Endothelial cell of umbilical vein (primary cell): ENCODE measurements around the gene KCNK13. TPM values are rescaled to one million over a fixed set of nuclear protein-coding genes. Genes with fewer than 3 reads are reported as not detected.

Source experiments
- BruUV-seq: library from RNA; stranded (reverse); fragments of 400-500 nt; replicated peaks from 2 replicates; lab custom pipeline; 2021; lab: Mats Ljungman, UMichigan
- CTCF ChIA-PET: fragments of 300-600, 350-600 bp; sonication (Branson Sonifier 250); formaldehyde crosslinking; loops from one replicate; lab custom pipeline; 2021; ENCODE audit warnings: antibody characterized with exemption, inconsistent platforms; lab: Charles Lee
- POLR2A ChIA-PET: fragments of 300-600, 350-600 bp; sonication (Branson Sonifier 250); formaldehyde crosslinking; loops from one replicate; lab custom pipeline; 2021; ENCODE audit warnings: antibody characterized with exemption, inconsistent platforms; lab: Charles Lee
- DNase-seq: peaks from one replicate; pipeline ENCODE4 v3.0.0-alpha.2; 2011; ENCODE audit warnings: low read depth, low spot score
- FAIRE-seq: peaks from 2 replicates; lab custom pipeline; 2011; peaks lifted over from hg19 to GRCh38; lab: Jason Lieb, UNC
- H2AFZ ChIP-seq: 2 replicates; pipeline ENCODE4 v1.6.0; 2012; ENCODE audit warnings: low read depth, low read length, control low read depth, inconsistent platforms
- H3K27ac ChIP-seq: 2 replicates; pipeline ENCODE4 v1.5.1; 2011; ENCODE audit warnings: low read depth, mild to moderate bottlenecking, control low read depth, low read length, moderate library complexity; ENCODE audit not compliant: insufficient read depth
- H3K27me3 ChIP-seq, 2 experiments: 2 replicates each; pipeline versions ENCODE4 v1.6.0 to v1.6.1; 2011; ENCODE audit warnings: low read length in 2 of 2, mixed read lengths in 1 of 2; ENCODE audit not compliant: control insufficient read depth in 2 of 2, insufficient read depth in 2 of 2
- H3K36me3 ChIP-seq, 2 experiments: 2 replicates in 1 of 2; 3 replicates in 1 of 2; pipeline ENCODE4 v1.5.1; 2011; ENCODE audit warnings: low read length in 2 of 2, mild to moderate bottlenecking in 1 of 2, moderate library complexity in 1 of 2; ENCODE audit not compliant: control insufficient read depth in 2 of 2, insufficient read depth in 2 of 2; ENCODE audit errors: extremely low read depth in 1 of 2
- H3K4me1 ChIP-seq: 3 replicates; pipeline ENCODE4 v1.5.1; 2011; ENCODE audit warnings: mild to moderate bottlenecking, low read length; ENCODE audit not compliant: control insufficient read depth, insufficient read depth; ENCODE audit errors: extremely low read depth
- H3K4me2 ChIP-seq: 2 replicates; pipeline ENCODE4 v1.6.1; 2011; ENCODE audit warnings: low read length, control low read depth, mixed read lengths; ENCODE audit not compliant: insufficient read depth
- H3K4me3 ChIP-seq, 3 experiments: fragments of 200-600 bp in 1 of 3; sonication (generic), shearing (Covaris generic) in 1 of 3; replicated peaks in 1 of 3; 2 replicates each; pipeline ENCODE4 v1.5.1; 2011 to 2016; ENCODE audit warnings: control low read depth in 3 of 3, low read length in 3 of 3, mild to moderate bottlenecking in 2 of 3, inconsistent platforms in 1 of 3, low read depth in 1 of 3, moderate library complexity in 1 of 3; ENCODE audit not compliant: insufficient read depth in 1 of 3
- H3K79me2 ChIP-seq: 2 replicates; pipeline ENCODE4 v1.6.0; 2012; ENCODE audit warnings: low read length, inconsistent platforms; ENCODE audit not compliant: control insufficient read depth, insufficient read depth
- H3K9ac ChIP-seq: replicated peaks from 2 replicates; pipeline ENCODE3; 2011; ENCODE audit warnings: low read length, control low read depth; ENCODE audit not compliant: insufficient read depth; ENCODE audit errors: extremely low read depth
- H3K9me1 ChIP-seq: replicated peaks from 3 replicates; pipeline ENCODE4 v1.6.0; 2011; ENCODE audit warnings: mild to moderate bottlenecking, low read length; ENCODE audit not compliant: control insufficient read depth, insufficient read depth; ENCODE audit errors: extremely low read depth
- H3K9me3 ChIP-seq: replicated peaks from 2 replicates; pipeline ENCODE4 v1.5.1; 2012; ENCODE audit warnings: low read length, inconsistent platforms; ENCODE audit not compliant: control insufficient read depth, insufficient read depth
- H4K20me1 ChIP-seq: replicated peaks from 2 replicates; pipeline ENCODE3; 2011; ENCODE audit warnings: mild to moderate bottlenecking, low read length; ENCODE audit not compliant: control insufficient read depth, insufficient read depth; ENCODE audit errors: extremely low read depth
- FOS ChIP-seq: IDR thresholded peaks from 2 replicates; pipeline ENCODE4 v1.6.1; 2011; ENCODE audit warnings: mild to moderate bottlenecking, low read length, moderate library complexity, borderline replicate concordance; ENCODE audit not compliant: insufficient read depth
- POLR2AphosphoS5 ChIP-seq: IDR thresholded peaks from 2 replicates; pipeline ENCODE4 v1.6.1; 2012; ENCODE audit warnings: low read depth, mild to moderate bottlenecking, control low read depth, low read length, moderate library complexity; ENCODE audit not compliant: insufficient read depth
- dilution Hi-C: fragments of 300-500 bp; cut with MboI; formaldehyde crosslinking; loops from one replicate; pipeline ENCODE4 v1.15.0; 2019; ENCODE audit warnings: low sequenced_read_pairs; ENCODE audit not compliant: extremely low pct_ligation_motif_present
- intact Hi-C: fragments of 100-400 bp; cut with micrococcal nuclease; formaldehyde crosslinking; loops from one replicate; pipeline ENCODE4 v1.10.0; 2022
- polyA plus RNA-seq, 4 experiments: library from polyadenylated mRNA; depleted of rRNA in 3 of 4; stranded (reverse) in 3 of 4; unstranded in 1 of 4; fragments of >200 nt; gene quantifications; 2 replicates each; pipeline versions ENCODE4 v1.2.1 to v1.2.3, GENCODE V29; 2011 to 2012; ENCODE audit warnings: missing spikeins in 1 of 4
- total RNA-seq: library from RNA; stranded (reverse); gene quantifications from 2 replicates; pipeline ENCODE4 v1.2.3, GENCODE V29; 2021
- TF ChIP-seq, protein P1 (sequence below), 2 donors: IDR thresholded peaks; 1 replicate in 1 of 2; 2 replicates in 1 of 2; pipeline ENCODE4 v1.5.1; 2011; ENCODE audit warnings: low read length in 2 of 2, mild to moderate bottlenecking in 2 of 2, moderate library complexity in 2 of 2, control low read depth in 1 of 2, inconsistent platforms in 1 of 2, low read depth in 1 of 2; ENCODE audit not compliant: insufficient read depth in 1 of 2; ENCODE audit errors: extremely low read depth in 1 of 2

Gene KCNK13
- total and polyA plus RNA-seq, 2 donors (not counting 3 experiments of a cell fraction or from before 2014, with no cell fraction given), result not detected

GRCh38 chr14:90114554-90114953 is 52.8 kb downstream of the KCNK13 start:
- H3K4me2 ChIP-seq, result no peak overlapping the region
- H2AFZ ChIP-seq, result no peak overlapping the region
- intact Hi-C loops (loop anchor here (1.0 kb wide), 1 partner anchor 121 kb away; no protein-coding TSS in a partner anchor), dilution Hi-C loops (no loop called here)
- ChIA-PET POLR2A (no interaction called here), CTCF (interaction anchor here (0.9 to 1.7 kb wide), 3 partner anchors 10 to 121 kb away, joined by 6 to 10 read pairs (median 7); no protein-coding TSS in a partner anchor)
- H3K9me3 ChIP-seq, result no peaks in the 10 kb centered on the region
- DNase-seq (no peak), FAIRE-seq (no peak)
- peaks cover 4 to 9% of the 10 kb centered on the region in 2 experiments for H3K27me3 ChIP-seq
- H3K9ac ChIP-seq, result no peak overlapping the region
- TF ChIP-seq, protein P1, sequence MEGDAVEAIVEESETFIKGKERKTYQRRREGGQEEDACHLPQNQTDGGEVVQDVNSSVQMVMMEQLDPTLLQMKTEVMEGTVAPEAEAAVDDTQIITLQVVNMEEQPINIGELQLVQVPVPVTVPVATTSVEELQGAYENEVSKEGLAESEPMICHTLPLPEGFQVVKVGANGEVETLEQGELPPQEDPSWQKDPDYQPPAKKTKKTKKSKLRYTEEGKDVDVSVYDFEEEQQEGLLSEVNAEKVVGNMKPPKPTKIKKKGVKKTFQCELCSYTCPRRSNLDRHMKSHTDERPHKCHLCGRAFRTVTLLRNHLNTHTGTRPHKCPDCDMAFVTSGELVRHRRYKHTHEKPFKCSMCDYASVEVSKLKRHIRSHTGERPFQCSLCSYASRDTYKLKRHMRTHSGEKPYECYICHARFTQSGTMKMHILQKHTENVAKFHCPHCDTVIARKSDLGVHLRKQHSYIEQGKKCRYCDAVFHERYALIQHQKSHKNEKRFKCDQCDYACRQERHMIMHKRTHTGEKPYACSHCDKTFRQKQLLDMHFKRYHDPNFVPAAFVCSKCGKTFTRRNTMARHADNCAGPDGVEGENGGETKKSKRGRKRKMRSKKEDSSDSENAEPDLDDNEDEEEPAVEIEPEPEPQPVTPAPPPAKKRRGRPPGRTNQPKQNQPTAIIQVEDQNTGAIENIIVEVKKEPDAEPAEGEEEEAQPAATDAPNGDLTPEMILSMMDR (IDR thresholded peaks at IDR 0.05; ENCODE audit: extremely low read depth in 1 of 2, insufficient read depth in 1 of 2, low read depth in 1 of 2, low read length in 2 of 2), result peak; percentile 15
- TF ChIP-seq FOS, result no peak
- no peaks in the 10 kb centered on the region for H3K9me1 ChIP-seq
- no peak overlapping the region for H3K27ac ChIP-seq
- no peaks in the 10 kb centered on the region for H3K36me3 ChIP-seq
- H3K4me1 ChIP-seq, result no peaks in the 10 kb centered on the region
- no peaks in the 10 kb centered on the region for H3K79me2 ChIP-seq
- no peak overlapping the region for H3K4me3 ChIP-seq
- no TSS peak for BruUV-seq
- no peaks in the 10 kb centered on the region for H4K20me1 ChIP-seq

GRCh38 chr14:90115780-90116179 is 54.0 kb downstream of the KCNK13 start:
- Histone ChIP-seq H3K27ac (no peak overlapping the region), H3K79me2 (no peaks in the 10 kb centered on the region), H2AFZ (no peak overlapping the region), H3K36me3 (no peaks in the 10 kb centered on the region), H4K20me1 (no peaks in the 10 kb centered on the region), H3K9me3 (no peaks in the 10 kb centered on the region), H3K4me3 (no peak overlapping the region), H3K4me1 (no peaks in the 10 kb centered on the region), H3K27me3 (peaks cover 4 to 9% of the 10 kb centered on the region in 2 experiments), H3K9me1 (no peaks in the 10 kb centered on the region), H3K4me2 (no peak overlapping the region), H3K9ac (no peak overlapping the region)
- no peak for DNase-seq
- FAIRE-seq, result no peak
- dilution Hi-C loops (no loop called here), intact Hi-C loops (no loop called here)
- CTCF ChIA-PET, result interaction anchor here (1.4 to 1.7 kb wide), 2 partner anchors 8 to 118 kb away, joined by 7 to 10 read pairs; no protein-coding TSS in a partner anchor
- TF ChIP-seq FOS, result no peak
- TF ChIP-seq POLR2AphosphoS5, result no peak
- no TSS peak for BruUV-seq
- POLR2A ChIA-PET, result no interaction called here
